ENCODE measurements around the gene RSPRY1.

DNA sequence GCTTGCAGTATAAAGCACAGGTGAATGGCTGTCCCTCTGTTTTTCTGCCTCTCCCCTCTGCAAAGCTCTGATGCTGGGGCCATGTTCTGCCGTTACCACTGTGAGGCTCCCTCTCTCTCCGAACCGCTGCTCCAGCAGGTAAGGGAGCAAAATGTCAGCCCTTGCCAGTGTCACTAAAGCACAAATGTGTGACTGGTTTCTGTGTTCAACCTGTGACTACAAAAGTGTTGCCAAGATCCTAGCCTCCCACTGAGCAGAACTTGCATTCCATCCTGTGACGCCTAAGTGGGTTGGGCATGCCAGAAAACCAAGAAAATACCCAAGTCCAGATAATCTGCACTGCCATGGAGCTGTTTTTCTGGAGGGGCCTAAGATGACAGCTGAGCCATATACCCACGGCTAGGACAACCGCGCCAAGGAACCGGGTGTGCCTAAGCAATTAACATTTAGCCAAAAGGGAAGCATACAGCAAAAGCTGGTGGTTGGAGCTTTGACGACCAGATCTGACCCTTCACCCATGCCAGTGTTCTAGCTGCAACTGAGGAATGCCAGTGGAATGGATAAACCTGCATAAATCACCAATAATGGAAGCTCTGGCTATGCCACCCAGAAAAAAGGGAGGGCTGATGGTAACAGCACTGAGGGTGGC lies 35.3 kb upstream of the RSPRY1 start:
- TF ChIP-seq EZH2phosphoT487 (IDR thresholded peaks at IDR 0.05; ENCODE audit: low read length), result no peak
- no peak for TF ChIP-seq EZH2 (optimal IDR thresholded peaks at IDR 0.05; ENCODE audit: low read depth, low read length)
- TF ChIP-seq CTCF (IDR thresholded peaks at IDR 0.05; ENCODE audit: low read length), result no peak

Measured in MM.1S (cell line).